Esophagus muscularis mucosa (tissue), 4 donors: Measurements from ENCODE around the gene GUCY1B1. TPM values are rescaled to one million over a fixed set of nuclear protein-coding genes. Genes with fewer than 3 reads are reported as not detected.

ENCODE experiments used
- DNase-seq: peaks from one replicate; pipeline ENCODE4 v3.0.0-alpha.2; 2017; ENCODE audit errors: extremely low spot score
- H3K27ac ChIP-seq, 4 donors: fragments of 200-600 bp; sonication (generic); replicated peaks in 1 of 4; 1 replicate in 3 of 4; 2 replicates in 1 of 4; pipeline ENCODE4 v1.5.1; 2016 to 2019; ENCODE audit warnings: mild to moderate bottlenecking in 1 of 4
- H3K27me3 ChIP-seq, 4 donors: fragments of 200-600 bp; sonication (generic); one replicate each; pipeline versions ENCODE4 v1.5.1 to v1.6.0; 2016 to 2019
- H3K36me3 ChIP-seq, 4 donors: fragments of 200-600 bp; sonication (generic); one replicate each; pipeline ENCODE4 v1.5.1; 2016 to 2019
- H3K4me1 ChIP-seq, 4 donors: fragments of 200-600 bp; sonication (generic); one replicate each; pipeline ENCODE4 v1.5.1; 2016 to 2019
- H3K4me3 ChIP-seq, 4 donors: fragments of 200-600 bp; sonication (generic); 1 replicate in 2 of 4; 2 replicates in 2 of 4; pipeline ENCODE4 v1.5.1; 2016 to 2019; ENCODE audit warnings: mild to moderate bottlenecking in 4 of 4, moderate library complexity in 1 of 4
- H3K9me3 ChIP-seq, 4 donors: fragments of 200-600 bp; sonication (generic); 1 replicate in 3 of 4; 2 replicates in 1 of 4; pipeline ENCODE4 v1.5.1; 2016 to 2019
- CTCF ChIP-seq, 3 experiments: fragments of 200-600 bp in 2 of 3; fragments of 450-650 bp in 1 of 3; sonication (generic) in 2 of 3; IDR thresholded peaks; one replicate each; pipeline ENCODE4 v1.5.1; 2017 to 2019; ENCODE audit warnings: antibody characterized with exemption in 3 of 3, mild to moderate bottlenecking in 2 of 3, moderate library complexity in 1 of 3
- EP300 ChIP-seq: sonication (generic); formaldehyde crosslinking; IDR thresholded peaks from one replicate; pipeline ENCODE4 v1.6.1; 2017; ENCODE audit warnings: antibody characterized with exemption
- POLR2A ChIP-seq: fragments of 450-650 bp; IDR thresholded peaks from one replicate; pipeline ENCODE4 v1.6.1; 2017; ENCODE audit warnings: antibody characterized with exemption, moderate library complexity, mild to moderate bottlenecking, low read depth
- POLR2AphosphoS5 ChIP-seq, 2 donors: sonication (generic); formaldehyde crosslinking; IDR thresholded peaks; one replicate each; pipeline ENCODE4 v1.6.1; 2017; ENCODE audit warnings: antibody characterized with exemption in 2 of 2
- WGBS: methylation state at CpG from one replicate; pipeline ENCODE4 v1.1.5; 2018; 5-methylcytosine and 5-hydroxymethylcytosine counted together
- intact Hi-C: fragments of 100-400 bp; cut with DNase I; formaldehyde crosslinking; loops from one replicate; pipeline ENCODE4 v1.15.1; 2023
- total RNA-seq, 4 donors: library from RNA; depleted of rRNA; stranded (reverse); fragments of >200 nt; gene quantifications; one replicate each; pipeline versions ENCODE4 v1.1.0 to v1.2.1, GENCODE V29; 2016

GUCY1B1 gene
- total RNA-seq, 4 donors from 2014 or later: 30.6 to 61.9 (median 41.6) TPM

GRCh38 chr4:155837203-155837796, 78.5 kb downstream of the GUCY1B1 start:
- 65% methylated on average over 1 of the region's 1 CpG for WGBS
- no peaks in the 10 kb centered on the region for H3K27me3 ChIP-seq
- TF ChIP-seq POLR2A (no peak), POLR2AphosphoS5 (IDR thresholded peaks at IDR 0.05) (no peak), CTCF (IDR thresholded peaks at IDR 0.05) (no peak), EP300 (no peak)
- H3K9me3 ChIP-seq: no peaks in the 10 kb centered on the region
- no peaks in the 10 kb centered on the region for H3K4me1 ChIP-seq
- H3K27ac ChIP-seq: no peak overlapping the region
- no peak for DNase-seq
- H3K36me3 ChIP-seq: no peaks in the 10 kb centered on the region
- H3K4me3 ChIP-seq: no peak overlapping the region
- intact Hi-C loops: no loop called here

DNA sequence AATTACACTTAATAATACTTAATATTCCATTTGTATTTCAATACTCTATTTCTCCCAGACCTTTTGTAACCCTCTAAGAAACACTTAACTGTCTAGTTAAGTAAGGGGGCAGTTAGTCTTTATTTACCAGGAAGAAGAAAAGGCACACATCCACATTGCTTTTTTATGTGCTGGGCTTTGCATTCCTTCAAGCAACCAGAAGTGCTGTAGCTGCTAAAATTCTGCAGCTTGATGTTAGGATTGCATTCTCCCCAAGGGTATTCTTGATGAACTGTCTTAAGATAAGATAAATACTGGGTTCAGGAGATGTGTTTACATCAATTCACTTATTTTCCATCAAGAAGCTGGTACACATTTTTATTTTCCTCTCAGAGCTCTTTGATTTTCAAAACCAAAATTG, 83.3 kb downstream of the GUCY1B1 start:
- TF ChIP-seq EP300 (no peak), POLR2A (no peak), POLR2AphosphoS5 (IDR thresholded peaks at IDR 0.05) (no peak), CTCF (IDR thresholded peaks at IDR 0.05) (no peak)
- intact Hi-C loops: no loop called here

DNA sequence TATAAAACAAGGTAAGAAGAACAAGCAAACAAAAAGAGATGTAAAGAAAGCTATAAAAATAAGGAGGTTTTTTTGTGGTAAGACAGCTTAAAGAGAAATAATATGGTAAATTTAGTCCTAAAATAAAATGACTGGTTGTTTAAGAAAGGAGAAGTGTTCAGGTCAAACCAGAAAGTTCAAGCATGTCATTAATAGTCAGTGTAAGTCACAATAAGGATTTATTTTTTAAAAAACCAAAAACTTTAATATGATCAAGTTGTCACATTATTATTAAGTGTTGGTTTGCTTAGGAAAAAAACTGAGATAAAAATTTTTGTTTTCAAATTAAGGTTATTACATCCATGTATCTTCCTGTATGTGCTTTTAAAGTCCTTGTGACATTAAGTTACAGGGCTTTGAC, 88.1 kb downstream of the GUCY1B1 start:
- no peaks in the 10 kb centered on the region for H3K4me1 ChIP-seq
- H3K27ac ChIP-seq: no peak overlapping the region
- no peak for TF ChIP-seq CTCF (IDR thresholded peaks at IDR 0.05)
- H3K36me3 ChIP-seq: no peaks in the 10 kb centered on the region
- DNase-seq: no peak
- intact Hi-C loops: no loop called here
- no peaks in the 10 kb centered on the region for H3K27me3 ChIP-seq
- no peaks in the 10 kb centered on the region for H3K9me3 ChIP-seq
- H3K4me3 ChIP-seq: no peak overlapping the region

More for the DNA sequence above, 83.3 kb downstream of the GUCY1B1 start:
- no peak for DNase-seq
- Histone ChIP-seq H3K27ac (no peak overlapping the region), H3K4me3 (no peak overlapping the region), H3K27me3 (no peaks in the 10 kb centered on the region), H3K36me3 (no peaks in the 10 kb centered on the region), H3K4me1 (no peaks in the 10 kb centered on the region), H3K9me3 (no peaks in the 10 kb centered on the region)

DNA sequence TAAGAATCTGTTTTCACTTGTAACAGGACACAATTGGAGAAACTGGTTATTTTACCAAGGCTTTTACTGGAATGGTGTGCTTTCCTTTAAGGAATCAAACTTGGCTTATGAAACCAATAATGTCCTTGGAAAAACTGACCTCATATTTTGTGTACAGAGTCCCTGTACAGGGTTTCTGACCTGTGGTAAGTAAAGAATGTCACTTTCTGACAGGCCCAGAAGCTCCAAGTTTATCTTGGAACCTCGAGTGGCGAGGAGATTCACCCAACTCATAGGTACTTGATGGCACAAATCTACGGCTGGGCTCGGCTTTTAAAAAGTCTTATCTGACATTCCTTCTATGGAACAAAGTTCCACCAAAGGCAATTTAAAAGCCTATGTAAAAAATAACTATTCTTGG, 90.2 kb downstream of the GUCY1B1 start:
- intact Hi-C loops: no loop called here
- Histone ChIP-seq H3K9me3 (no peaks in the 10 kb centered on the region), H3K4me1 (no peaks in the 10 kb centered on the region), H3K4me3 (no peak overlapping the region), H3K27ac (no peak overlapping the region), H3K27me3 (no peaks in the 10 kb centered on the region), H3K36me3 (no peaks in the 10 kb centered on the region)
- no peak for TF ChIP-seq POLR2AphosphoS5 (IDR thresholded peaks at IDR 0.05)
- TF ChIP-seq POLR2A: no peak
- TF ChIP-seq CTCF (IDR thresholded peaks at IDR 0.05): no peak
- 88% methylated on average over 4 of the region's 4 CpGs for WGBS
- DNase-seq: no peak

GRCh38 chr4:155853189-155853588, 94.4 kb downstream of the GUCY1B1 start:
- no peak for TF ChIP-seq CTCF (IDR thresholded peaks at IDR 0.05)
- Histone ChIP-seq H3K27me3 (no peaks in the 10 kb centered on the region), H3K9me3 (no peaks in the 10 kb centered on the region), H3K4me1 (no peaks in the 10 kb centered on the region), H3K36me3 (no peaks in the 10 kb centered on the region), H3K27ac (no peak overlapping the region), H3K4me3 (no peak overlapping the region)
- WGBS: 87% methylated on average over 3 of the region's 3 CpGs
- intact Hi-C loops: no loop called here
- DNase-seq: no peak
